Left hindlimb (tissue), 1 donor: ENCODE data around the gene PSMF1.

ENCODE experiments used
- DNase-seq: peaks from one replicate; pipeline ENCODE4 v3.0.0-alpha.2; 2018

Gene PSMF1

DNA sequence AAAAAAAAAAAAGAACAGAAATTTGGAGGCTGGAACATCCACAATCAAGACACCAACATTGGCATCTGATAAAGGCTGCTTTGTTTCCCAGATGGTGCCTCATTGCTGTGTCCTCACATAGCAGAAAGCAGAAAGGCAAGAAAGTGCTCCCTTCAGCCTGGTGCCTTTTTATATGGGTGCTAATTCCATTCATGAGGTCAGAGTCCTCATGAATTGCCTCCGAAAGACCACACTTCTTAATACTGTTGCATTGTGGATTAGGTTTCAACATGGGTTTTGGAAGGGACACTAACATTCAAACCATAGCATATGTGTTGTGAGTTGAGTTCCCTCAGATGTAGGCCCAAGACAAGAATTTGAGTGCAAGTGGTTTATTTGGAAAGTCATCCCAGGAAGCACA, 76.8 kb downstream of the PSMF1 start:
- DNase-seq, result no peak

DNA sequence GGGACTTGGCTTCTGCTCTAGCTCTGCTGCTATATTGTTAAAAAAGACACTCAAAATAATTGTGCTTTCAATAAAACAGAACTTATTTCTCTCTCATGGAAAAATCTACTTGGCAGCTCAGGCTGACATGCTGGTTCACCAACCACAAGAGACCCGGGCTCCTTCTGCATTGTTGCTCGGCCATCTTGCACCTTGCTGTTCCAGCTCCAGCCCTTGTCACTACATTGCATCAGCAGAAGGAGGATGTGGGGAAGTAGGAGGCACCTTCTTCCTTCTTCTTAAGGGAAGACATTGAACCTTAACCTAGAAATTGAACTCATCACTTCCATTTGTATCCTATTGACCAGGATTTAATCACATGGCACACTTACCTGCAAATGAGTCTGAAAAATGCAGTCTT, 78.2 kb downstream of the PSMF1 start:
- no peak for DNase-seq

DNA sequence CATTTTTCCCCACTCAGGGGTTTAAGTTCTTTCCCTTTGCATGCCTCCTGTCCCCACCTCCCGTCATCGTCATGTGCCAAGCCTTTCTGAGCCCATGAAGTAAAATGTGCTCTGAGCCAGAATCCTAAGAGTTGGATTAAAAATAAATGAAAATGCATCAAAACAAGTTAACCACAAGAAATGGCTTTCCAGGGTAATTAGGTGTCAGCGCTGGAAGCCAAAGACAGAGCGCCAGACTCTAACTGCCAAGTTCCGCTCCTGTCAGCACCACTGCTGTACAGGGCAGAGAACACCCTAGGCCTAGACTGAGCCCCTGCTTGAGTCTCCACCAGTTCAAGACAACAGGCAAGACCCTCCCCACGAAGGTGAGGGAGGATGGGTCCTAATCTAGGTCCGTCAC, 79.4 kb downstream of the PSMF1 start:
- no peak for DNase-seq

DNA sequence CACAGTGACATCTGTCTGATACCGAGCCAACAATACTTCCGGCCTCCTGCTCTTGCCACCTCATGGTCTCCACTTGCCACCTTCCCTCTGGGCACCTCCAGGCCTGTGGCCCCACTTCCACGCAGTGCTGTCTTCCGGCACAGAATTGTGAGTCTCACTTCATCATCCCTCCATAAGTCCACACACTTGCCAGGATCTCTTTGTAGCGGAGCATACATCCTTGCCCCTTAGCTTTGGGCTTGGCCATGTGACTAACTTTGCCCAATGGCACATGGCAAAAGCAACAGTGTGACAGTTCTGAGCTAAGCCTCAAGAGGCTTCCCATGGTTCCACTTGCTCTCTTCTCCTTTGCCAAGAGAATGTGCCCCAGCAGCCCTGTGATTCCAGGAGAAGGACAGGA, 80.3 kb downstream of the PSMF1 start:
- no peak for DNase-seq

DNA sequence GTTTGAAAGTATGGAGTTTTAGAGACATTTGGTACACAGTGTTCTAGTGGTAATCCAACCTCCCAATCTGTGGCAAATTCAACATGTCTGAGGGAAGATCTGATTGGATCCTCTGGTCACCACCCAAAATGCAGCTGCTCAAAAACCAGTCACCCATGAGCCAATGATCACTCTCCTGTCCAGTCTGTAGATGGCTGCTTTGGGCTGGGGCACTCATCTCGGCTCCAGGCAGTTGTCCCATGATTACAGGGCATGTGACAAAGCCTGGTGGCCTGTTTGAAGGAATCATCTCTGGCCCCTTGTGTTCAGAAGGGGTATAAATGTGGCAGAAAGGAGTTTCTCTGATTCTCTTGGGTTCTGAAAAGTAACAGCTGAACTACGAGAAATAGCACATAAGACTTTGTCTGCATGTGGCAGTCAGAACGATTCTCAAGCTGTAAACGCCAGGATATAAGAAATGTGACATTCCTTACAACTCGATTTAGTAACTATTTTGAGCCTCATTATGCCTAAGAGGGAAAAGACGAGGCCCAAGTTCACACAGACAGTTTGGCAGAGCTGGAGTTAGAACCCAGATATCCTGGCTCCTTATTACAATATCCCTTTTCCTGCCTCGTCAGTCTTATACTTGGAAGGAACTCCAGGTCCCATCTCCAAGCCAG, 80.9 kb downstream of the PSMF1 start:
- DNase-seq, result no peak

DNA sequence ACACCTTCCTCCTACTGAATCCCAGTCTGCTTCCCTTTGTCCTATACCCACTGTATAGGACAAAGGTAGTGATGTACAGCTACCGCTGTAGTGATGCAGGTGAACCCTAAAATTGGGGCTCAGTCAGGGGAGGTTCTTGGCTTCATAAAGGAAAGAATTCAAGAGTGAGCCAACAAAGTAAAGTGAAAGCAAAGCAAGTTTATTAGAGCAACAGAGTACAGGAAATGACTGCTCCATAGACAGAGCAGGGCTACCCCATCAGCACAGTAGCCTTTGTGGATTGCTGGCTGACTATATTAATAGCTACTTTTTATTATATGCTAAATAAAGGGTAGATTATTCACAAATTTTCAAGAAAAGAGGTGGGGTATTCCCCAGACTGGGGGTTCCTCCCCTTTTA, 81.6 kb downstream of the PSMF1 start:
- DNase-seq, result no peak

DNA sequence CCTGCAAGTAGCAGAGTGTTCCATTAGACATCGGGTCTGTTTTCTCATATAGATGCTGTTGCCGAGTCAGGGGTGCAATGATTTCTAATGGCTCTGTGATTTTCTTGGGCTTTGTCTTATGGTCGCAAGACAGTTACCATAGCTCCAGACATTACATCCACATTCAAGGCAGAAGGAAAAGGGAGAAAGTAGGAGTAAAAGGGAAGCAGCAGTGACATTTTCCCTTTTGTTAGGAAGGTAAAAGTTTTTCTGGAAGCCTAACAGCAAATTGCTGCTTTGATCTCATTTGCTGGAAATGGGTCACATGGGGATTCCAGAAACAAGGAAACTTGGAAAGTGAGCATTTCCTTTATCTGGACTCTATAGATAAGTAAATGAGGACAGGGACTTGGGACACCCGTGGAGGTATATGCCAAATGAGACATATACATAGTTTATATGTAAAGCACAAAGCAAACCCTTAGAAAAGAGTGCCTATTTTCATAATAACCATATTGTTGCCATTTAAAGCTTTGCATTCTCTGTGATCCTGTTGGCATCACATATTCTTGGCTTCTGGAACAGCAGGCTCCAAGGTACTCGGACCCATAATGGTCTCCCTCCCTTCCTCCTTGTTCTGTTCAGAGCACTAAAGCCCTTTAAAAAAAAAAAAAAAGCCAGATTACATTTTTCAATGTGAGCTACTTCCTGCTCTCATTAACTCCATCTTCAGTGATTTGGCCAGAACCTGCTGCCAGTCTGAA, 84.5 kb downstream of the PSMF1 start, which contains the start of gene C20orf202:
Gene C20orf202, plus strand, starts transcription at position 693 of the 743 bp plus-strand sequence. CDS start 132 bp downstream, outside the sequence.
- no peak for DNase-seq

DNA sequence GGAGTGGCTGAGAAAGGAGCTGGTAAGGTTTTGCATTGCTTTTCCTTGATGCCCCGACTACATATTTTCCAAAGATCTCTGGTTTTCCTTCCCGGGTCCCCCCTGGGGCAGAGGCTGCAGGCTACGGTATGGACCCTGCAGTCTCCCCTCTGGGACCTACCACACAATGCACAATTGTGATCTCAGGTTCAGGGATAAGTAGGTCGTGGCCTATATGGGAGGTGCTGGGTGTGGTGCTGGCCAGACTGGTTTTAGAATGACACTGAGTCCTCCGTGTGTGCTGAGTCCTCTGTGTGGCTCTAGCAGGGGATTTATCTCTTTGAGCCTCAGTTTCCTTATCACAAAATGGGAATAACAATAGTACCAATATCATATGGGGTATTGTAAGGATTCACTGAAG, 85.2 kb downstream of the PSMF1 start:
- DNase-seq, result no peak

DNA sequence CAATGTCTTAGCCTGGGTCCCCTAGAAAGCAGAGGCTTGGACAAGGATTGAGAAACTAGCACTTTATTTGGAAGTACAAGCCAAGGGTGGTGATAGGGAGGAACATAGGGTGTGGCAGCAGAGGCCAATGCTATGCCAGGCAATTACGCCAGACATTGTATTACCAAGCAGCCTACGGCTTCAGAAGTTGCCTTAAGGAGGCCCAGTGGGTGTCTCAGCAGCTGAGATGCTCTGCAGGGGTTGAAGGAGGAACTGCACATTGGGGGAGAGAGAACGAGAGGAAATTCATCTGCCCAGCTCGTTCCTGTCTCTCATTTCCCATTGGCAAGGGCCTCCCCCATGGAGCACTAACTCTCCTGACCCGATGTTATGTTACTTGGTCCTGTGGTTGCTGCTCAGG, 85.7 kb downstream of the PSMF1 start:
- no peak for DNase-seq

DNA sequence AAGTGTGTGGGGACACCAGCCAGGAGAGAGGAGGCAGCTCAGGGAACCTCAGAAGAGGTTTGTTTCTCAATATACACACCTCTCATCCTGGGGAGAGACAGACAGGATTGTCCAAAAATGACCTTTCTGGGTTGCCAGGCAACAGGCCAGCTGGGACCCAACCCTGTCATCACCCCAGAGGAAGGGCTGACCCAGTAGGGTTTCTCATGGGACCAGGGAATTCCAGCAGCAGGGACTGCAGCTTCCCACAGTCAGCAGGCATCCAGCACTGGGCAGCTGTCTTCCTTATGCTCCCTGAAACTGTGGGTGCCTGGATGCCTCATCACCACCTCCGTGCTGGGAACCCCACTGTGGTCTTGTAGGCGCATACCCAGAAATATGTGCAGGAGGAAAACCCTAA, 86.2 kb downstream of the PSMF1 start:
- no peak for DNase-seq

DNA sequence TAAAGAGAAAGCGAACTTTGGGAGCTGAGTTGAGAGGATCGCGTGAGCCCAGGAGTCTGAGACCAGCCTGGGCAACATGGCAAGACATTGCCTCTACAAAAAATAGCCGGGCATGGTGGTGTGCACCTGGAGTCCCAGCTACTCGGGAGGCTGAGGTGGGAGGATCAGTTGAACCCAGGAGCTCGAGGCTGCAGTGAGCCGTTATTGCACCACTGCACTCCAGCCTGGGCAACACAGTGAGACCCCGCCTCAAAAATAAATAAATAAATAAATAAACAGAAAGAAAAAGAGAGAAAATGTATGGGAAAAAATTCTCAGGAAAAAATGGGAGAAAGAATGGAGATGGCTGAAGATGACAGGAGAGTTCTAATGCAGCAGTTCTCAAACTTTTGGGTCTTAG, 87.4 kb downstream of the PSMF1 start:
- no peak for DNase-seq

DNA sequence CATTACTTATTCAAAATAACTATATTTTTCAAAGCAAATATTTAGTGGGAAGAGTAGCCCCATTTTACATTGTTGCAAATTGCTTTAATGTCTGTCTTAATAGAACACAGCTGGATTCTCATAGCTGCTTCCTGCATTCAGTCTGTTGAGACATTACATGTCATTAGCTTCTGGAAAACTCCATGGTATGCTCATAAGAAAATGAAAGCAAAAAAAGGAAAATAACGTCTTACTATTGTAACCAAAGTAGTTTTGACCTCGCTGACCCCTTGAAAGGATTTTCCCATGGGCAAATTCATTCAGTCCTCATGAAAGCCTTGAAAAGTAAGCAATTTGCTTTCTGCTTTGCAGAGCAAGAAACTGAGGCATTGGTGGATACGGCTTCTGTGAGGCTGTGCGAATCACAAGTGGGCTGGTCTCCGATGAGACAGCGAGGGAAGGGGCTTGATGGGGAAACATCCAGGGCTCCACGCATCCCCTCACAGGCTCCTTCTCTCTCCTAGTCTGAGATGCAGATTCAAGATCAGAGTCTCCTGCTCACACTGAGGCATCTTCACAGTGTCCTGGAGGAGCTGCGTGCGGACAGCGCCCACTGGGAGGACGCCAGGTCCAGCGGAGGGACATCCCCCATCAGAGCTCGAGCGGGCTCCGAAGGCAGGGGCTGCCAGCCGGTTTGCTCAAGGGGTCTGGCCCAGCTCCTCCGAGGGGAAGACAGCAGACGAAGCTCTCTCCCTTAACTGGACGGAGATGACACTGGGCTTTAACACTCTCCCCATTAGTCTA, 88.2 kb downstream of the PSMF1 start:
- DNase-seq, result no peak

DNA sequence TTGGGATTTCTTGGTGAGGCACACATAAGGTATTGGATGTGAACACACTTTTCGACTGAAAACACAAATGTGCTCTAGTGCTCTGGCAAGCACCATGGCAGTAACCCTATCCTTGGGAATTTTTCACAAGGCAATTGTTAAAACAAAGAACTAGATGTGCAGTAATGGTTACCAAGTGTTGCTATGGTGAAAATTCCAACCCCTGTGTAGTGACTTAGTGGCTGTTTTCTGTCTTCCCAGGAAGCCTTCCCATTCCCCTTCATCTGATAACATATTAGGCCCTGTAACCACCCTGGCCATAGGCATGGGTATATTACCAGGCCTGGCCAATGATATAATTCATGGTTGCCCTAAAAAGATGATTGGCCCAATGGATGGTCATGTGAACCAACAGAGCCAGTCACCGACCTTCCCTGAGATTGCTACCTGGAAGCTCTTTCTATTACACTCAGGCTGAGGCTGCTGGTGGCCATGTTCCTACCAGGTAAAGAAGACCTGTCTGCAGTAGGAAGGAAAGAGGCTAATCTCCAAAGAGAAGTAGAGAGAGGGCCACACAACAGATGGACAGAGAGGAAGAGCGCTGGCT, 89.0 kb downstream of the PSMF1 start:
- DNase-seq, result no peak

DNA sequence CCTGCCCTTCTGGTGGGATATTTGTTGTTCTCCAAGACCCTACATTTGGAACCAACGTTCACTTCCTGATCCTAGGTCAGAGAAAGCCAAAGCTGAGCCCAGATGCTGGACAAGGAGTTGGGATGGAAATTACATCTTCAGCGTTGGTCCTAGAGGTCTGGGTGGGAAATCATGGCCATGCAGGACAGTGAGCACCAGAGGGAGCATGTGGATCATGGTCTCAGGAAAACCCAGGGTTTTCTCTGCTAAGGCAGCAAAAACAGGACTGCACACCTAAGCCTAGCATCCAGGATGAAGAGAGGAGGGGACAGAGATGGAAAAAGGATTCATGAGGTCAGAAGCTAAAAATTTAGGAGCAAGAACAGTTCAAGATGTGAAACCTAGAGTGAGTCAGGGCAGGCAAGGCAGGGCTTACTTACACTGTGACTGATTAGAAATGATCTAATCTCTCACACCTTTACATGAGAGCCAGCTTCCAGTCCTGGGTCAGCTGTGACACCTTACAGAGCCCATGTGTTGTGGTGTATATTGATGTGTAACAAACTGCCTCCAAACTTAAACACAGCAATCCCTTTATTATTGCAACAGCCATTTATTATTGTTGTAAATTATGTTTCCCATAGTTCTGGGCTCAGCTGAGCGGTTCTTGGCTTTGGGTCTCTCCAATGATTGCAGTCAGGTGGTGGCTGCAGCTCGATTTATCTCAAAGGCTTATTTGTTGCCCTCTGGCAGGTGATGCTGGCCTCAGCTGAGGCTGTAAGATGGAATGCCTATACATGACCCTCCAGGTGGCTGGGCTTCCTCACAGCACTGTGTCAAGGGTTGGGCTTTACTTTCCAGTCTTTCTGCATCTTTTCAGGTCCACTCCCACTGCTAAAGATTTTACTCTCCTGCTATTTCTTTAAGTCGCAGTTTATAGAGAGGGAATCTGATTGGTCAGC, 91.3 kb downstream of the PSMF1 start:
- DNase-seq, result no peak

DNA sequence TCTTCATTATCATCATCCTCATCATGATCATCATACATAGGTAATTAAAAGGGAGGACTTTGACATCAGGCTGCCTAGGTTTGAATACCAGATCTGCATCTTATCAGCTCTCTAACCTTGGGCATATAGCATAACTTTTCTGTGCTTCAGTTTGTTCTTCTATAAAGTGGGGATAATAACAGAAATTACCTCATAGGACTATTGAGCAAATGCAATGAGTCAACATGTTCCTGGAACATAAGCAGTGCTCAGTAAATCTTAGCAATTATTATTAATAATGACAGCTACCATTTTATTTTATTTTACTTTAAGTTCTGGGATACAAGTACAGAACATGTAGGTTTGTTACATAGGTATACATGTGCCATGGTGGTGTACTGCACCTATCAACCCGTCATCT, 92.1 kb downstream of the PSMF1 start:
- DNase-seq, result no peak

DNA sequence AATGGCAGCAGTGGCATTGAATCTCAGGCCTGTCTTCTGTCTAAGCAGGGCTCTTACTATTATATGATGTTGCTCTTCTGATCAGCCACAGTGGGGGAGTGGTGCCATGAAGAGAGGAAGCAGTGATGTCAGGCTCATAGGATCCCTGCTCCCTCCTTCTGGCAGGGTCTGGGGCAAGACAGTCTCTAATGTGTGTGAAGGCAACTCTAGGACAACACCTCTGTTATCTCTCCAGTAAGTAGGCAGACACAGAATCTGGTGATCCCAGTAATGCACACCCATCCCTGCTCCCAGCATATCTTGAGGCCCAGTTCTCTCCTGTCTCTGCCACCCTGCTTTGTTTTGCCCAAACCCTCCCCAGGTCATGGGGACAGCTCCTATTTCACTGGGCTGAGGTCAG, 93.6 kb downstream of the PSMF1 start:
- no peak for DNase-seq

DNA sequence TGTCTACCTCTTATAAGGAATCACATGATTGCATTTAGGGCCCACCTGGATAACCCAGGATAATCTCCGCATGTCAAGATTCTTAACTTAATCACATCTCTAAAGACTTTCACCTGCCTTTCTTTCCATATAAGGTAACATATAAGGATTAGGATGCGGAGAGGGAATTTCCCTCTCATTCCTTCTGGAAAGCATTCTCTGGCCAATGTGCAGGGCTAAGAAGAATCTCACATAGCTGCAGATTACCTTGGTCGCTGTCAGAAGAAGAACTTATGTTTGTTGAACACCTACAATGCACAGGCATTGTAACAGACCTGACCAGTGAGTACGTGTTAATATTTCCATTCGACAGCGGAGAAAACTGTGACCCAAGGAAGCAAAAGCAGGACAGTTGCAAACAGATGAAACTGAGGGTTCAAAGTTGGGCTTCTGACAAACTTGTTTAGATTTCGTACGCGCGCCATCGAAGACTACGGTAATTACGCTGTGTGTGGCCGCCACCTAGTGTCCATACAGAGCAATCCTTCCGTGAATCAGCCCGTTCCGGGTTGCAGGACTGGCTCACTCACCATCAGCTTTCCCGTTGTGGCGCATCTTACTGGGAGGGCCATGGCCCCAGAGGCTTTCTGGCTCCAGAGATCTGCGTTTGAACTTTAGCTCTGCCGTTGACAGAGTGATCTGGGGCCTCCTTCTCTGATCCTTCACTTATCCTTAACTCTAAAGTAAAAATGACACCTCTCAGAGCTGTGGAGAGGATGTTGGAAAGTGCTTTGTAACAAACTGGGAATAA, 94.4 kb downstream of the PSMF1 start:
- DNase-seq, result peak; percentile 51

DNA sequence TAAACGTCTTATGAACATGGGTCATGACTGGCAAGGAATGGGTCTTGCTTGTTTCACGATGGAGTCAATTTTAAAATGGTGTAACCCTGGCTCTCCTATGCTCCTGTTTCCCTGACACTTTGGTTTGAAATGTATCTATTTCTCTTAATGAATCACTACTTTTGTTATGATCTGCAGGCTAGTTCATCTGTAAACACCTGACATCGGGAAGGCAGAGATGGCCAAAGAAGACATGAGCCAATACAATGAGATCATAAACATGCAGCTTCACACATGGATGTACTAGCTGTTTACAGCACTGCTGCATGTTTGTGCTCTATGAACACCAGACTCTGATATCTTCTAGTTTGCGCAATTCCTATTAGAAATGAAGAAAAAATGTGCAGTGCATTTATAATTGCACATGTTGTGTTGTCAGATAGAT, 96.4 kb downstream of the PSMF1 start:
- no peak for DNase-seq

DNA sequence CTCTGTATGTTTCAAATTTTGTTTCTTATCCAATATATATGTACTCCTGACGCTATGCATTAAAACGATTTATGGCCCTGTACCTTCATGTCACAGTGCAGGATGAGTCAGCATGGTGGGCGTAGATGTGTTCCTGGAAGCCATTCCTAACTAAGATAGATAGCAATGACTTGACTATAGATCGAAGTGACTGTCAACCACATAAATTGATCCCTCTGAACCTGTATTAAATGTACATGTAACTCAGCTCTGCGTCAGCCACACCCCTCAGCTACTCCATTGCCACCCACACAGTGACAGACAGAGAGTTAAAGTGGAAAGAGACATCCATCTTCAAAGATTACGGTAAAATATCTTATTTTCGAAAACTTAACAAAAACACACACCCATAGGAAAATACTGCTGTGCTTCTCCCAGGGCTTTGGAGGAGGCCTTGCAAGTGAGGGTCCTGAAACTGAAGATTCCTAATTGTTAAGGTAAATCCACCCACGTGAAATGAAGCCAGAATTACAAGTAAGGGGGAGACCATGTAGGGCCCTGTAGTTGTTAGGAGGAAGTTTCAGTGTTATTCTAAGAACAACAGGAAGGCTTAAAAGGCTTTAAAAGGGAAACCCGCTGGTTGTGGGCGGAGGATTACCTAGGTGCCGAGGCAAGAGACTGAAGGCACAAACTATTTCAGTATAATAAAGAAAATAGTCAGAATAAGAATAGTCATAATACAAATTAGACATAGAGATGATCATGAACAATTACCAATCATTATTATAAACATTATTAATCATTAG, 97.2 kb downstream of the PSMF1 start:
- DNase-seq, result no peak
